HEK293 (cell line): ENCODE results near the gene TEX14.

Experiments
- CTCF ChIA-PET: fragments of 350-600 bp; formaldehyde crosslinking; extraction: SDS; loops from one replicate; lab custom pipeline; 2021; ENCODE audit warnings: antibody characterized with exemption; lab: Yijun Ruan, JAX
- POLR2A ChIA-PET: fragments of 300-600 bp; formaldehyde crosslinking; extraction: SDS; loops from one replicate; lab custom pipeline; 2020; ENCODE audit warnings: antibody characterized with exemption, inconsistent platforms; lab: Yijun Ruan, JAX
- H3K27ac ChIP-seq: fragments of 200-500 bp; sonication (Bioruptor generic); 2 replicates; pipeline ENCODE4 v1.5.1; 2014; ENCODE audit warnings: low read depth, low read length, control low read depth, inconsistent platforms; ENCODE audit errors: extremely low read depth
- H3K36me3 ChIP-seq, 2 experiments: fragments of 200-500 bp in 1 of 2; sonication (Bioruptor generic) in 1 of 2; 1 replicate in 1 of 2; 2 replicates in 1 of 2; pipeline ENCODE4 v1.5.1; 2014 to 2017; ENCODE audit warnings: inconsistent platforms in 2 of 2, low read length in 2 of 2; ENCODE audit not compliant: control insufficient read depth in 2 of 2, insufficient read depth in 1 of 2
- H3K4me1 ChIP-seq: fragments of 200-500 bp; sonication (Bioruptor generic); 2 replicates; pipeline ENCODE4 v1.5.1; 2014; ENCODE audit warnings: mild to moderate bottlenecking, low read length, inconsistent platforms; ENCODE audit not compliant: control insufficient read depth, insufficient read depth
- H3K4me3 ChIP-seq: 2 replicates; pipeline ENCODE4 v1.5.1; 2011; ENCODE audit warnings: low read depth, mild to moderate bottlenecking, control low read depth, low read length, moderate library complexity
- H3K9me3 ChIP-seq: fragments of 200-500 bp; sonication (Bioruptor generic); 2 replicates; pipeline ENCODE4 v1.5.1; 2014; ENCODE audit warnings: low read depth, low read length, inconsistent platforms; ENCODE audit not compliant: control insufficient read depth, insufficient read depth
- HIC1 ChIP-seq: fragments of 450-650 bp; formaldehyde crosslinking; IDR thresholded peaks from 2 replicates; pipeline ENCODE4 v1.5.1; 2016; ENCODE audit warnings: missing biosample characterization, missing genetic modification characterization
- HOXD13 ChIP-seq: sonication (generic); formaldehyde crosslinking; IDR thresholded peaks from 2 replicates; pipeline ENCODE4 v1.8.0; 2022; ENCODE audit warnings: missing genetic modification reagents, borderline replicate concordance
- KLF1 ChIP-seq: fragments of 450-650 bp; formaldehyde crosslinking; IDR thresholded peaks from 2 replicates; pipeline ENCODE4 v1.5.1; 2016; ENCODE audit warnings: missing biosample characterization, missing genetic modification characterization
- KLF16 ChIP-seq: fragments of 450-650 bp; formaldehyde crosslinking; IDR thresholded peaks from 2 replicates; pipeline ENCODE4 v1.5.1; 2017; ENCODE audit warnings: missing biosample characterization, missing genetic modification characterization
- MEIS1 ChIP-seq: sonication (generic); formaldehyde crosslinking; IDR thresholded peaks from 2 replicates; pipeline ENCODE4 v1.8.1; 2022; ENCODE audit warnings: missing genetic modification reagents, mild to moderate bottlenecking, borderline replicate concordance
- SP3 ChIP-seq: fragments of 450-650 bp; formaldehyde crosslinking; IDR thresholded peaks from 2 replicates; pipeline ENCODE4 v1.5.1; 2016; ENCODE audit warnings: missing biosample characterization, missing genetic modification characterization
- ZBTB44 ChIP-seq: fragments of 450-650 bp; IDR thresholded peaks from 2 replicates; pipeline ENCODE4 v1.5.1; 2018; ENCODE audit warnings: missing biosample characterization, mild to moderate bottlenecking, missing genetic modification characterization
- ZBTB7A ChIP-seq: fragments of 450-650 bp; formaldehyde crosslinking; IDR thresholded peaks from 2 replicates; pipeline ENCODE4 v1.5.1; 2016; ENCODE audit warnings: low read depth, missing biosample characterization, missing genetic modification characterization
- ZFHX2 ChIP-seq: fragments of 450-650 bp; formaldehyde crosslinking; conservative IDR thresholded peaks from 2 replicates; pipeline ENCODE4 v1.5.1; 2016; ENCODE audit warnings: missing biosample characterization, missing genetic modification characterization
- ZNF114 ChIP-seq: fragments of 450-650 bp; formaldehyde crosslinking; IDR thresholded peaks from 2 replicates; pipeline ENCODE4 v1.5.0; 2017; ENCODE audit warnings: missing biosample characterization, missing genetic modification characterization
- ZNF202 ChIP-seq: fragments of 450-650 bp; formaldehyde crosslinking; IDR thresholded peaks from 2 replicates; pipeline ENCODE4 v1.5.1; 2016; ENCODE audit warnings: missing biosample characterization, missing genetic modification characterization, borderline replicate concordance
- ZNF24 ChIP-seq: fragments of 450-650 bp; formaldehyde crosslinking; IDR thresholded peaks from 2 replicates; pipeline ENCODE4 v1.5.1; 2016; ENCODE audit warnings: missing biosample characterization, missing genetic modification characterization
- ZNF248 ChIP-seq: fragments of 450-650 bp; formaldehyde crosslinking; IDR thresholded peaks from 2 replicates; pipeline ENCODE4 v1.5.1; 2017; ENCODE audit warnings: missing biosample characterization, missing genetic modification characterization
- ZNF449 ChIP-seq: fragments of 450-650 bp; formaldehyde crosslinking; IDR thresholded peaks from 2 replicates; pipeline ENCODE4 v1.5.1; 2017; ENCODE audit warnings: missing biosample characterization, mild to moderate bottlenecking, missing genetic modification characterization, moderate library complexity
- ZNF518A ChIP-seq: fragments of 450-650 bp; formaldehyde crosslinking; conservative IDR thresholded peaks from 2 replicates; pipeline ENCODE4 v1.5.1; 2016; ENCODE audit warnings: low read depth, missing biosample characterization, missing genetic modification characterization
- ZNF610 ChIP-seq: fragments of 450-650 bp; formaldehyde crosslinking; IDR thresholded peaks from 2 replicates; pipeline ENCODE4 v1.5.1; 2016; ENCODE audit warnings: missing biosample characterization, missing genetic modification characterization, borderline replicate concordance
- ZNF660 ChIP-seq: fragments of 450-650 bp; IDR thresholded peaks from 2 replicates; pipeline ENCODE4 v1.5.1; 2018; ENCODE audit warnings: missing biosample characterization, mild to moderate bottlenecking, missing genetic modification characterization

The TEX14 gene

GRCh38 chr17:58691701-58692238 is at the start of gene TEX14:
Gene TEX14, minus strand, starts transcription at chr17:58692045. Its CDS starts 40,044 bp downstream, at chr17:58652001.
- Histone ChIP-seq H3K9me3 (no peaks in the 10 kb centered on the region), H3K4me1 (peaks cover 16% of the 10 kb centered on the region), H3K36me3 (peaks cover 14 to 28% of the 10 kb centered on the region in 2 experiments), H3K4me3 (peak within 1 kb of the TSS; percentile 74), H3K27ac (peak within 1 kb of the TSS; percentile 96)
- CTCF ChIA-PET: interaction anchor here (0.9 to 2.2 kb wide), 3 partner anchors 19 to 114 kb away, joined by 4 to 8 read pairs (median 4); no protein-coding TSS in a partner anchor
- POLR2A ChIA-PET: interaction anchor here (0.5 to 5.0 kb wide), 12 partner anchors 10 to 1131 kb away, joined by 3 to 49 read pairs (median 4); partner anchors contain the start of genes PRR11 and SKA2
- 0 out of 2 replicates have a peak, but pooled peaks have one; percentile 20 for TF ChIP-seq ZNF202
- no peak for TF ChIP-seq HIC1 (tag by site-specific recombination)
- TF ChIP-seq, all 188 proteins: peak for 1

- Histone ChIP-seq H3K4me3 (no peak overlapping the region), H3K36me3 (no peaks in the 10 kb centered on the region; a peak in 1 of 3 replicates), H3K4me1 (no peaks in the 10 kb centered on the region), H3K27ac (no peak overlapping the region)
- 0 out of 2 replicates have a peak, but pooled peaks have one; percentile 42 for TF ChIP-seq HOXD13 (CRISPR knock-in tag)
- 0 out of 2 replicates have a peak, but pooled peaks have one; percentile 15 for TF ChIP-seq ZNF660 (tag by site-specific recombination)
- TF ChIP-seq ZNF518A (tag by site-specific recombination): peak; percentile 30; the same call in 1 of the 2 replicates
- TF ChIP-seq KLF16 (tag by site-specific recombination): no peak
- TF ChIP-seq, all 188 proteins: peak for 3
- ChIA-PET POLR2A (no interaction called here), CTCF (interaction anchor here (0.7 kb wide), 1 partner anchor 12 kb away, joined by 3 read pairs; no protein-coding TSS in a partner anchor)
- H3K9me3 ChIP-seq: no peaks in the 10 kb centered on the region
These were observed 49.3 kb upstream of the TEX14 start for GRCh38 chr17:58741121-58741625.

GRCh38 chr17:58734811-58735210 is 43.0 kb upstream of the TEX14 start:
- Histone ChIP-seq H3K36me3 (peaks cover 17 to 34% of the 10 kb centered on the region in 2 experiments), H3K27ac (no peak overlapping the region), H3K4me1 (no peaks in the 10 kb centered on the region), H3K9me3 (no peaks in the 10 kb centered on the region), H3K4me3 (no peak overlapping the region)
- POLR2A ChIA-PET: no interaction called here
- CTCF ChIA-PET: interaction anchor here (1.2 kb wide), 1 partner anchor 24 kb away, joined by 7 read pairs; no protein-coding TSS in a partner anchor
- TF ChIP-seq ZBTB44 (tag by site-specific recombination) (no peak), ZFHX2 (tag by site-specific recombination) (no peak), ZNF660 (tag by site-specific recombination) (no peak), ZNF610 (tag by site-specific recombination) (no peak), ZNF114 (tag by site-specific recombination) (no peak), ZBTB7A (tag by site-specific recombination) (no peak), ZNF24 (no peak), ZNF449 (tag by site-specific recombination) (no peak), KLF1 (tag by site-specific recombination) (no peak), ZNF248 (tag by site-specific recombination) (no peak), MEIS1 (CRISPR knock-in tag) (no peak), SP3 (tag by site-specific recombination) (no peak)
